ENCODE results near the gene ST14.

ST14 gene

GRCh38 chr11:130150790-130151189, 8.8 kb upstream of the ST14 start:
- H3K4me3 ChIP-seq (replicated peaks; ENCODE audit: low read depth, low read length) = no peak overlapping the region
- no peak for DNase-seq (ENCODE audit: extremely low read depth, low read depth)
- TF ChIP-seq, protein P1, sequence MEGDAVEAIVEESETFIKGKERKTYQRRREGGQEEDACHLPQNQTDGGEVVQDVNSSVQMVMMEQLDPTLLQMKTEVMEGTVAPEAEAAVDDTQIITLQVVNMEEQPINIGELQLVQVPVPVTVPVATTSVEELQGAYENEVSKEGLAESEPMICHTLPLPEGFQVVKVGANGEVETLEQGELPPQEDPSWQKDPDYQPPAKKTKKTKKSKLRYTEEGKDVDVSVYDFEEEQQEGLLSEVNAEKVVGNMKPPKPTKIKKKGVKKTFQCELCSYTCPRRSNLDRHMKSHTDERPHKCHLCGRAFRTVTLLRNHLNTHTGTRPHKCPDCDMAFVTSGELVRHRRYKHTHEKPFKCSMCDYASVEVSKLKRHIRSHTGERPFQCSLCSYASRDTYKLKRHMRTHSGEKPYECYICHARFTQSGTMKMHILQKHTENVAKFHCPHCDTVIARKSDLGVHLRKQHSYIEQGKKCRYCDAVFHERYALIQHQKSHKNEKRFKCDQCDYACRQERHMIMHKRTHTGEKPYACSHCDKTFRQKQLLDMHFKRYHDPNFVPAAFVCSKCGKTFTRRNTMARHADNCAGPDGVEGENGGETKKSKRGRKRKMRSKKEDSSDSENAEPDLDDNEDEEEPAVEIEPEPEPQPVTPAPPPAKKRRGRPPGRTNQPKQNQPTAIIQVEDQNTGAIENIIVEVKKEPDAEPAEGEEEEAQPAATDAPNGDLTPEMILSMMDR (IDR thresholded peaks at IDR 0.05; ENCODE audit: low read depth, low read length, missing control alignments) = no peak

- no peak for DNase-seq (ENCODE audit: extremely low read depth, low read depth)
- no peak overlapping the region for H3K4me3 ChIP-seq (replicated peaks; ENCODE audit: low read depth, low read length)
- TF ChIP-seq, protein P1 (IDR thresholded peaks at IDR 0.05; ENCODE audit: low read depth, low read length, missing control alignments) = no peak
These were observed 8.4 kb upstream of the ST14 start for GRCh38 chr11:130151196-130151595.

DNA sequence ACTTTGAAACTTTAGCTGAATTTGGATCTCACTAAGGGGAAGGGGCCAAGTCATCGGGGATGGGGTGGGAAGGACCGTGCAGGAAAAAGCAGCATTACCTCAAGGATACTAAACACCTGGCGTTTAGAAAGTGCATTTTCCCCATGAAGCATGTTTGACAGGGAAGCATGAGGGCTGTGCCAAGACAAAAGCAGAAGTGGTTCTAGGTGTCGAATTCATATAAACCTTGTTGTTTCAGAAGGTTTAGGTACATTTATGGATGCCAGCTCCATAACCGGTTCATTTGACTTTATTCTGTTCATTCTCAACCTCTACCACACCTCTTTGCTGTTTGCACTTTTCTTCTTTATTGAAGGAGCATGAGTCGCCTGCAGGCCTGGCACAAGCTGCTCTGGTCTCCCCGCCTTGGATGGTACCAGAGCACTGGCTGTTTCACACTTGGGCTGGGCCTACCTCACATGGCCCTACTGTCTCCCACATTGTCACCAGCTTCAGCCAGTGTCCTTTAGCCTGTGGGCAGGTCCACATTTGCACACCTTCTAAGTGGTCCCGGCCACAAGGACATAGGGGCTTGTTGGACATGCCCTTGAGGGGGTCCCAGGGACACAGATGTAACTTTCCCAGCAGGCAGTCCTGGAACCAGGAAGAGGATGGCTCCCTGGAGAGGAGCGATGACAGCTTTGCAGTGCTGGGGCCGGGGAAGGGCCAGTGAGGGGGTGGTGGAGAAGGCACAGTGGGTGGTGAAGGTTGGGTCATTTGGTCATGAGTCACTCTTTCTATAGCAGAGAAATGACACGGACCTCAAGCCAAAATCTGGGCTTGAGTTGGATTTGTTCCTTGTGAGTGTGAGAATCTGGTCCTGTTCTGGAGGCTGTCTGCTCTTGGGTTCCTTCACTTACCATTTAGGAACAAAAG, 3.2 kb upstream of the ST14 start:
- H3K4me3 ChIP-seq (replicated peaks; ENCODE audit: low read depth, low read length) = no peak overlapping the region
- no peak for DNase-seq (ENCODE audit: extremely low read depth, low read depth)
- TF ChIP-seq, protein P1 (IDR thresholded peaks at IDR 0.05; ENCODE audit: low read depth, low read length, missing control alignments) = no peak

DNA sequence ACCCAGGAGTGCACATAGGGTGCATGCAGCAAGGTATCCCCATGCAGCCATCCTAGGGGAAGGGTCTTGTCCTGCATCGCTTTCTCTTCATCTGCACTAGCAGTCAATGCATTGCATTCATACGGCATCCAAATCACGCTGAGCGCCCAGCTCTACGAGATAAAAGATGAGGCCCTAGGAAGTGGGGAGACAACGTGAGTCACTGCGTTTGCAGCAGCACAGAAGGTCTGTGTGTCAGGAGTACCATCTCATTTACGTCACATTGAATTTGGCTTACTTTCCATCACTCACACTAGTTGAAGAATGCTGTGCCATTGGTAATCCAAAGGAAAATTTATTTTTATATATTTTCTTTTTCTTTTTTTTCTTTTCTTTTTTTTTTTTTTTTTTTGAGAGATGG, 2.5 kb upstream of the ST14 start:
- no peak for DNase-seq (ENCODE audit: extremely low read depth, low read depth)
- TF ChIP-seq, protein P1 (IDR thresholded peaks at IDR 0.05; ENCODE audit: low read depth, low read length, missing control alignments) = no peak
- H3K4me3 ChIP-seq (replicated peaks; ENCODE audit: low read depth, low read length) = no peak overlapping the region

- TF ChIP-seq, protein P1 (IDR thresholded peaks at IDR 0.05; ENCODE audit: low read depth, low read length, missing control alignments) = no peak
- no peak for DNase-seq (ENCODE audit: extremely low read depth, low read depth)
- H3K4me3 ChIP-seq (replicated peaks; ENCODE audit: low read depth, low read length) = no peak overlapping the region
These were observed 1.7 kb upstream of the ST14 start for GRCh38 chr11:130157840-130158239.

DNA sequence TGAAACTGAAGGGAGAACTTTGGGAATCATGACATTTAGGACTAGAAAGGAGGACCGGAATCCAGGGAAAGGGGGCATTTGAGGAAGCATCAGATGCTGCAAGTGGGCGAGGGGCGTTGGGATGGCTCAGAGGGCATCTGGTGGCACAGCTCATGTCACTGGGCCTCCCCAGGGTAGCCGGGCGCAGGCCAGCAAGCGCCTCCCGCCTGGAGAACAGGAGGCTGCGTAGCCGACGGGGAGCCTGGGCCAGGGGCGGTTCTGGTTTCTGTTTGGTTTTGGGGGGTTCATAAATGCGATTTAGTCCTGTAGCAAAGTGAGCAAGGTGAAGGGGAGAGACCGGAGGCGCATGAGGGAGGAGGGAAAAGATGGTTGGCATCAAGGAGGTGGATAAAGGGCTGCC, 443 bp upstream of the ST14 start:
- H3K4me3 ChIP-seq (replicated peaks; ENCODE audit: low read depth, low read length) = no peak overlapping the region
- no peak for DNase-seq (ENCODE audit: extremely low read depth, low read depth)
- TF ChIP-seq, protein P1 (IDR thresholded peaks at IDR 0.05; ENCODE audit: low read depth, low read length, missing control alignments) = no peak

All from HFF-Myc (cell line).